ENCODE data around the gene NAALADL2.

- no peak for TF ChIP-seq CTCF (IDR thresholded peaks at IDR 0.05; ENCODE audit: low read length)
- no peak for TF ChIP-seq EZH2 (IDR thresholded peaks at IDR 0.05; ENCODE audit: borderline replicate concordance, low read length)
These were observed 836.1 kb downstream of the NAALADL2 start for GRCh38 chr3:175695251-175695650.

Measured in OCI-LY1 (cell line).